ENCODE measurements around the gene DRC3. TPM values are rescaled to one million over a fixed set of nuclear protein-coding genes. Genes with fewer than 3 reads are reported as not detected.
A peak's percentile ranks its signal among the peaks of the same experiment; 100 is the strongest.

The DRC3 gene
- total RNA-seq, 4 donors from 2014 or later = 4.3 to 8.6 (median 6.0) TPM

GRCh38 chr17:17964710-17965109, 8.0 kb upstream of the DRC3 start:
- Histone ChIP-seq H3K36me3 (no peaks in the 10 kb centered on the region), H3K27me3 (no peaks in the 10 kb centered on the region), H3K4me1 (peaks cover 0 to 80% (median 23%) of the 10 kb centered on the region in 4 donors), H3K9me3 (no peaks in the 10 kb centered on the region), H3K4me3 (no peak overlapping the region), H3K27ac (peak overlapping the region in 2 of 4 donors; percentile 41 to 46)
- DNase-seq (ENCODE audit: low spot score in 2 of 2) = no peak
- TF ChIP-seq, protein P1, sequence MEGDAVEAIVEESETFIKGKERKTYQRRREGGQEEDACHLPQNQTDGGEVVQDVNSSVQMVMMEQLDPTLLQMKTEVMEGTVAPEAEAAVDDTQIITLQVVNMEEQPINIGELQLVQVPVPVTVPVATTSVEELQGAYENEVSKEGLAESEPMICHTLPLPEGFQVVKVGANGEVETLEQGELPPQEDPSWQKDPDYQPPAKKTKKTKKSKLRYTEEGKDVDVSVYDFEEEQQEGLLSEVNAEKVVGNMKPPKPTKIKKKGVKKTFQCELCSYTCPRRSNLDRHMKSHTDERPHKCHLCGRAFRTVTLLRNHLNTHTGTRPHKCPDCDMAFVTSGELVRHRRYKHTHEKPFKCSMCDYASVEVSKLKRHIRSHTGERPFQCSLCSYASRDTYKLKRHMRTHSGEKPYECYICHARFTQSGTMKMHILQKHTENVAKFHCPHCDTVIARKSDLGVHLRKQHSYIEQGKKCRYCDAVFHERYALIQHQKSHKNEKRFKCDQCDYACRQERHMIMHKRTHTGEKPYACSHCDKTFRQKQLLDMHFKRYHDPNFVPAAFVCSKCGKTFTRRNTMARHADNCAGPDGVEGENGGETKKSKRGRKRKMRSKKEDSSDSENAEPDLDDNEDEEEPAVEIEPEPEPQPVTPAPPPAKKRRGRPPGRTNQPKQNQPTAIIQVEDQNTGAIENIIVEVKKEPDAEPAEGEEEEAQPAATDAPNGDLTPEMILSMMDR (IDR thresholded peaks at IDR 0.05) = no peak
- no peak for TF ChIP-seq EP300 (IDR thresholded peaks at IDR 0.05)
- no peak for TF ChIP-seq POLR2A (IDR thresholded peaks at IDR 0.05)
- 62 to 64% methylated on average over 4 of the region's 4 CpGs for WGBS, 2 donors

GRCh38 chr17:17965152-17965721, 7.4 kb upstream of the DRC3 start:
- TF ChIP-seq, protein P1 (IDR thresholded peaks at IDR 0.05) = no peak
- TF ChIP-seq POLR2A (IDR thresholded peaks at IDR 0.05) (no peak), EP300 (IDR thresholded peaks at IDR 0.05) (no peak)
- Histone ChIP-seq H3K27me3 (no peaks in the 10 kb centered on the region), H3K36me3 (no peaks in the 10 kb centered on the region), H3K4me3 (no peak overlapping the region), H3K27ac (peak overlapping the region in 1 of 4 donors; percentile 41), H3K9me3 (no peaks in the 10 kb centered on the region), H3K4me1 (peaks cover 0 to 80% (median 24%) of the 10 kb centered on the region in 4 donors)
- DNase-seq (ENCODE audit: low spot score in 2 of 2) = no peak
- 67 to 69% methylated on average over 2 of the region's 2 CpGs for WGBS, 2 donors

- WGBS, 2 donors = 79 to 81% methylated on average over 3 of the region's 3 CpGs
- Histone ChIP-seq H3K36me3 (no peaks in the 10 kb centered on the region), H3K4me1 (peaks cover 0 to 83% (median 31%) of the 10 kb centered on the region in 4 donors), H3K4me3 (no peak overlapping the region), H3K9me3 (no peaks in the 10 kb centered on the region), H3K27me3 (no peaks in the 10 kb centered on the region), H3K27ac (peak overlapping the region in 2 of 4 donors; percentile 1 to 65)
- no peak for DNase-seq (ENCODE audit: low spot score in 2 of 2)
- TF ChIP-seq POLR2A (IDR thresholded peaks at IDR 0.05) (no peak), EP300 (IDR thresholded peaks at IDR 0.05) (no peak)
- TF ChIP-seq, protein P1 (IDR thresholded peaks at IDR 0.05) = no peak
Measured at GRCh38 chr17:17966399-17966798, 6.3 kb upstream of the DRC3 start.

DNA sequence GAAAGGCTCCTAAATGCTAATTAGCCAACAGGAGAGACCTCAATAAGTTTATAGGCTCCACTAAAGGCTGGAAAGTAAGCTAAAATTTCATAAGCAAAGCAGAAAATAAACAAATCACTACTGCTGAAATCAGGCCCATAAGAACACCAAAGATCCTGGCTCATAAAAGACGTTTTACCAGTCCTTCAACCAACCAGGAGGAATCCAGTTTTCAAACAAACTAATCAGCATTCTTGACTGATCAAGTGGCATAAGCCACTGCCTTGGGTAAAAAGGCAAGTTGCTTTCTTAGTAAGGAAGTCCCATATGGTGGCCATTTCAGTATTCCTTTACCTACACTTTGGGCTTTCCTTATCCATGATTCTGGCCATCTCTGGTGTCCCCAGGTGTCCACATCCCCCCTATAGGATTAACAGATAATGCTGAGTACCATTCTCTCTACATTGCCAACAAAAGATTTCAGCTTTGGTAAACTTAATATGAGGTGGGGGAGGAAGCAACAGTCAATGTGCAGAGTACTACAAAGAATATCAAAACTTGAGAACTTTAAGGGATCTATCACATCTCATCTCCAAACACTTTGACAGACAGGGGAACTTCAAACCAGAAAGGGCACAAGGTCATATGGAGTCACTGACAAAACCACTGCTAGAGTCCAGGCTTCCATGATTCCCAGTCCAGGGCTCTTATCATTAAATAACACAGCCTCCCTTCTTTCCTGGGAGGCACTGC, 1.8 kb upstream of the DRC3 start:
- DNase-seq (ENCODE audit: low spot score in 2 of 2) = no peak
- Histone ChIP-seq H3K9me3 (no peaks in the 10 kb centered on the region), H3K4me3 (peak overlapping the region; percentile 78 to 94 (median 86)), H3K36me3 (no peaks in the 10 kb centered on the region), H3K4me1 (peaks cover 0 to 64% (median 24%) of the 10 kb centered on the region in 4 donors), H3K27ac (peak overlapping the region in 3 of 4 donors; percentile 87 to 97 (median 92)), H3K27me3 (no peaks in the 10 kb centered on the region)
- 10 to 17% methylated on average over 1 of the region's 1 CpG for WGBS, 2 donors
- TF ChIP-seq POLR2A (IDR thresholded peaks at IDR 0.05) (no peak), EP300 (IDR thresholded peaks at IDR 0.05) (no peak)
- TF ChIP-seq, protein P1 (IDR thresholded peaks at IDR 0.05) = no peak
